K562 (cell line): ENCODE measurements around the gene FOXE1. TPM values are rescaled to one million over a fixed set of nuclear protein-coding genes. Genes with fewer than 3 reads are reported as not detected.

Source experiments
- ATAC-seq: fragments of 200-7000 bp; cut with Tn5 transposase; 3 replicates; pipeline ENCODE4 v1.9.1; 2020; ENCODE audit warnings: moderate library complexity
- BruUV-seq: library from RNA; stranded (reverse); fragments of 400-500 nt; replicated peaks from 2 replicates; lab custom pipeline; 2021; lab: Mats Ljungman, UMichigan
- CTCF ChIA-PET: fragments of 300-600 bp; formaldehyde crosslinking; extraction: SDS; loops from one replicate; lab custom pipeline; 2021; ENCODE audit warnings: low intra/inter-chr PET ratio; lab: Yijun Ruan, JAX
- POLR2A ChIA-PET: fragments of 300-600, 350-650 bp; sonication (Branson Sonifier 250); formaldehyde crosslinking; extraction: SDS; loops from one replicate; lab custom pipeline; 2021; ENCODE audit warnings: antibody characterized with exemption, inconsistent platforms; lab: Yijun Ruan, JAX
- DNase-seq, 4 experiments: peaks; one replicate each; pipeline versions ENCODE4 v3.0.0 to v3.0.0-alpha.2; 2011 to 2018; ENCODE audit warnings: low spot score in 3 of 4, mixed read lengths in 3 of 4; ENCODE audit errors: extremely low read depth in 1 of 4
- FAIRE-seq: peaks from 2 replicates; lab custom pipeline; 2011; peaks lifted over from hg19 to GRCh38; lab: Jason Lieb, UNC
- H2AFZ ChIP-seq: 2 replicates; pipeline ENCODE4 v1.6.0; 2011; ENCODE audit warnings: low read depth, low read length, control low read depth, inconsistent platforms
- H3K27ac ChIP-seq: fragments of 200-600 bp; 3 replicates; pipeline ENCODE4 v1.8.0; 2011; ENCODE audit warnings: low read depth, mild to moderate bottlenecking, control low read depth, inconsistent platforms, low read length, moderate library complexity, mixed read lengths; ENCODE audit errors: extremely low read depth
- H3K27me3 ChIP-seq, 2 experiments: fragments of 300-600 bp in 1 of 2; 2 replicates in 1 of 2; 3 replicates in 1 of 2; pipeline versions ENCODE4 v1.6.0 to v1.8.0; 2011; ENCODE audit warnings: inconsistent platforms in 2 of 2, low read length in 2 of 2, mild to moderate bottlenecking in 1 of 2, mixed read lengths in 1 of 2, moderate library complexity in 1 of 2; ENCODE audit not compliant: control insufficient read depth in 2 of 2, insufficient read depth in 2 of 2
- H3K36me3 ChIP-seq: fragments of 300-600 bp; 3 replicates; pipeline ENCODE4 v1.8.0; 2011; ENCODE audit warnings: mild to moderate bottlenecking, low read length, inconsistent platforms; ENCODE audit not compliant: control insufficient read depth, insufficient read depth
- H3K4me1 ChIP-seq, 2 experiments: fragments of 200-600 bp in 1 of 2; replicated peaks in 1 of 2; 2 replicates in 1 of 2; 3 replicates in 1 of 2; pipeline versions ENCODE4 v1.5.1 to v1.8.0; 2011; ENCODE audit warnings: inconsistent platforms in 2 of 2, low read length in 2 of 2, mild to moderate bottlenecking in 1 of 2, mixed read lengths in 1 of 2, moderate library complexity in 1 of 2; ENCODE audit not compliant: control insufficient read depth in 2 of 2, insufficient read depth in 2 of 2
- H3K4me2 ChIP-seq: 2 replicates; pipeline ENCODE4 v1.6.1; 2011; ENCODE audit warnings: low read length, control low read depth, inconsistent platforms, mixed read lengths; ENCODE audit not compliant: insufficient read depth
- H3K4me3 ChIP-seq: fragments of 200-600 bp; sonication (generic), shearing (Covaris generic); 2 replicates; pipeline ENCODE4 v1.5.1; 2016; ENCODE audit warnings: control low read depth, inconsistent platforms
- H3K79me2 ChIP-seq: fragments of 200-600 bp; 3 replicates; pipeline ENCODE4 v1.8.0; 2011; ENCODE audit warnings: low read length, inconsistent platforms; ENCODE audit not compliant: control insufficient read depth, insufficient read depth
- H3K9ac ChIP-seq, 2 experiments: 2 replicates each; pipeline versions ENCODE4 v1.6.0 to v1.6.1; 2011; ENCODE audit warnings: low read depth in 2 of 2, low read length in 2 of 2, control low read depth in 1 of 2, inconsistent platforms in 1 of 2, mild to moderate bottlenecking in 1 of 2, mixed read lengths in 1 of 2; ENCODE audit not compliant: insufficient read depth in 1 of 2
- H3K9me1 ChIP-seq: one replicate; pipeline ENCODE4 v1.6.0; 2011; ENCODE audit warnings: inconsistent platforms, mild to moderate bottlenecking, low read length, moderate library complexity; ENCODE audit not compliant: control insufficient read depth, insufficient read depth
- H3K9me3 ChIP-seq: replicated peaks from 2 replicates; pipeline ENCODE4 v1.5.1; 2011; ENCODE audit warnings: low read depth, low read length, inconsistent platforms; ENCODE audit not compliant: control insufficient read depth, insufficient read depth
- H4K20me1 ChIP-seq: replicated peaks from 2 replicates; pipeline ENCODE4 v1.6.1; 2011; ENCODE audit warnings: low read length, inconsistent platforms, mixed read lengths; ENCODE audit not compliant: control insufficient read depth, insufficient read depth
- BRD9 ChIP-seq: fragments of 450-650 bp; IDR thresholded peaks from 2 replicates; pipeline ENCODE4 v1.6.1; 2018; ENCODE audit warnings: low read depth; ENCODE audit not compliant: partially characterized antibody
- HDAC2 ChIP-seq: fragments of 450-650 bp; IDR thresholded peaks from 2 replicates; pipeline ENCODE4 v1.6.1; 2016; ENCODE audit warnings: mild to moderate bottlenecking
- MTF1 ChIP-seq: fragments of 250-450 bp; sonication (Bioruptor Pico); IDR thresholded peaks from 2 replicates; pipeline ENCODE4 v1.9.0; 2021; ENCODE audit warnings: moderate library complexity, mild to moderate bottlenecking, inconsistent platforms, borderline replicate concordance
- NCOA4 ChIP-seq: fragments of 450-650 bp; IDR thresholded peaks from 2 replicates; pipeline ENCODE4 v1.6.1; 2018; ENCODE audit warnings: mild to moderate bottlenecking; ENCODE audit not compliant: partially characterized antibody
- NFE2L1 ChIP-seq: fragments of 450-650 bp; IDR thresholded peaks from 2 replicates; pipeline ENCODE4 v1.6.1; 2016; ENCODE audit warnings: missing genetic modification characterization, low read depth, mild to moderate bottlenecking, missing compliant biosample characterization, moderate library complexity, borderline replicate concordance
- REST ChIP-seq, 2 experiments: fragments of 450-650 bp; formaldehyde crosslinking in 1 of 2; IDR thresholded peaks; 2 replicates each; pipeline versions ENCODE4 v1.4.0 to v1.6.1; 2014 to 2020; ENCODE audit warnings: mild to moderate bottlenecking in 2 of 2, borderline replicate concordance in 1 of 2, low read depth in 1 of 2
- YY1 ChIP-seq, 3 experiments: IDR thresholded peaks; 2 replicates each; pipeline ENCODE4 v1.6.1; 2011; ENCODE audit warnings: low read length in 2 of 3, mild to moderate bottlenecking in 2 of 3, moderate library complexity in 2 of 3, borderline replicate concordance in 1 of 3, control low read depth in 1 of 3, low read depth in 1 of 3; ENCODE audit not compliant: insufficient read depth in 3 of 3, insufficient replicate concordance in 2 of 3, control insufficient read depth in 1 of 3, insufficient read length in 1 of 3; ENCODE audit errors: extremely low read depth in 1 of 3
- ZNF408 ChIP-seq: fragments of 250-450 bp; sonication (Bioruptor Pico); IDR thresholded peaks from 2 replicates; pipeline ENCODE4 v1.4.0; 2020; ENCODE audit warnings: low read depth, mild to moderate bottlenecking, moderate library complexity
- ZNF785 ChIP-seq: fragments of 250-450 bp; sonication (Bioruptor Pico); IDR thresholded peaks from 2 replicates; pipeline ENCODE4 v1.4.0; 2020; ENCODE audit warnings: mild to moderate bottlenecking
- WGBS: fragments of 100-300 bp; shearing (Covaris generic); methylation state at CpG from one replicate; pipeline ENCODE4 v1.1.6; 2016; ENCODE audit warnings: low coverage, mixed read lengths; ENCODE audit not compliant: insufficient coverage; ENCODE audit errors: missing lambda C conversion rate; 5-methylcytosine and 5-hydroxymethylcytosine counted together
- in situ Hi-C: fragments of 300-500 bp; cut with MboI; formaldehyde crosslinking; loops from 4 replicates; pipeline ENCODE4 v1.15.0; 2018; ENCODE audit warnings: inconsistent platforms, mixed read lengths
- intact Hi-C: fragments of 100-400 bp; cut with micrococcal nuclease; formaldehyde crosslinking; loops from 2 replicates; pipeline ENCODE4 v1.14.2; 2022
- polyA plus RNA-seq, 8 experiments: library from polyadenylated mRNA; depleted of rRNA in 4 of 8; stranded (reverse) in 5 of 8; unstranded in 3 of 8; fragments of >200 nt; fragmentation: Nextera tagmentation in 2 of 8; fragmentation: Illumina TruSeq in 1 of 8; extraction: Ambion mirVana in 2 of 8; extraction: Trizol in 1 of 8; gene quantifications; 2 replicates each; pipeline versions ENCODE4 v1.2.1 to v1.2.3, GENCODE V29; 2011 to 2014; ENCODE audit warnings: inconsistent platforms in 1 of 8, missing spikeins in 1 of 8
- total RNA-seq, 7 experiments: library from RNA; depleted of rRNA in 6 of 7; stranded (reverse); fragments of >200 nt in 6 of 7; fragmentation: Illumina TruSeq in 2 of 7; extraction: Trizol in 2 of 7; gene quantifications; 2 replicates each; pipeline versions ENCODE4 v1.2.1 to v1.2.3, GENCODE V29; 2011 to 2021; ENCODE audit warnings: low replicate concordance in 1 of 7
- TF ChIP-seq, protein P1 (sequence below): sonication (generic); formaldehyde crosslinking; IDR thresholded peaks from 2 replicates; pipeline ENCODE4 v1.9.0; 2022; ENCODE audit warnings: mild to moderate bottlenecking, missing genetic modification reagents

Gene FOXE1
- total and polyA plus RNA-seq, 9 of the 15 experiments (the other 6 are each of a cell fraction or from before 2014, with no cell fraction given), result not detected

- in situ Hi-C loops (loop anchor here (10.0 kb wide), 1 partner anchor 165 kb away; no protein-coding TSS in a partner anchor), intact Hi-C loops (loop anchor here (10.0 kb wide), 1 partner anchor 425 kb away; no protein-coding TSS in a partner anchor)
- Histone ChIP-seq H3K79me2 (no peaks in the 10 kb centered on the region), H3K4me3 (no peak overlapping the region), H2AFZ (peak overlapping the region; percentile 53; the same call in 1 of the 2 replicates), H3K36me3 (no peaks in the 10 kb centered on the region), H3K27me3 (peaks cover 14 to 27% of the 10 kb centered on the region in 2 experiments; a peak in 4 of 5 replicates), H3K4me1 (no peaks in the 10 kb centered on the region), H3K9me3 (no peaks in the 10 kb centered on the region; the same call in 1 of the 2 replicates), H3K9me1 (no peaks in the 10 kb centered on the region), H3K9ac (no peak overlapping the region), H3K4me2 (no peak overlapping the region), H3K27ac (no peak overlapping the region), H4K20me1 (no peaks in the 10 kb centered on the region)
- no TSS peak for BruUV-seq
- 8% methylated on average over 9 of the region's 9 CpGs for WGBS
- peak; percentile 70 for FAIRE-seq
- POLR2A ChIA-PET, result interaction anchor here (0.6 to 1.5 kb wide), 10 partner anchors 10 to 243 kb away, joined by 3 to 5 read pairs (median 3); no protein-coding TSS in a partner anchor
- CTCF ChIA-PET, result interaction anchor here (1.0 to 1.1 kb wide), 2 partner anchors 11 to 374 kb away, joined by 3 read pairs; no protein-coding TSS in a partner anchor
- peak; percentile 69 to 83 (median 80) for DNase-seq
- peak; percentile 92 for ATAC-seq
- TF ChIP-seq HDAC2, result no peak
- no peak for TF ChIP-seq BRD9
- no peak for TF ChIP-seq NFE2L1 (tag)
- 0 out of 2 replicates have a peak, but pooled peaks have one; percentile 17 for TF ChIP-seq REST (IDR thresholded peaks at IDR 0.05; ENCODE audit: borderline replicate concordance)
- TF ChIP-seq REST (CRISPR knock-in tag; IDR thresholded peaks at IDR 0.05; ENCODE audit: low read depth), result no peak
- no peak for TF ChIP-seq NCOA4
- TF ChIP-seq, protein P1, sequence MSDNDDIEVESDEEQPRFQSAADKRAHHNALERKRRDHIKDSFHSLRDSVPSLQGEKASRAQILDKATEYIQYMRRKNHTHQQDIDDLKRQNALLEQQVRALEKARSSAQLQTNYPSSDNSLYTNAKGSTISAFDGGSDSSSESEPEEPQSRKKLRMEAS (CRISPR knock-in tag), result 0 out of 2 replicates have a peak, but pooled peaks have one; percentile 29
- peak in 1 of 3 experiments; percentile 41 for TF ChIP-seq YY1 (IDR thresholded peaks at IDR 0.05; ENCODE audit: borderline replicate concordance in 1 of 3, control insufficient read depth in 1 of 3, extremely low read depth in 1 of 3, insufficient read depth in 3 of 3, insufficient read length in 1 of 3, insufficient replicate concordance in 2 of 3, low read depth in 1 of 3, low read length in 2 of 3)
- no peak for TF ChIP-seq ZNF785 (CRISPR knock-in tag)
- no peak for TF ChIP-seq ZNF408 (CRISPR knock-in tag)
- no peak for TF ChIP-seq MTF1
Observed at GRCh38 chr9:97889941-97890887, 37.2 kb downstream of the FOXE1 start.
